HuH-7 (cell line): Measurements from ENCODE around the gene MMD.
"Not testable (repeated sequence)": the region's sequence is repeated elsewhere in the genome, so short reads cannot be mapped to it uniquely, and the experiment has no call there.

ENCODE experiments used
- DNase-seq: peaks from one replicate; pipeline ENCODE4 v3.0.0; 2011; ENCODE audit warnings: low spot score

Gene MMD

DNA sequence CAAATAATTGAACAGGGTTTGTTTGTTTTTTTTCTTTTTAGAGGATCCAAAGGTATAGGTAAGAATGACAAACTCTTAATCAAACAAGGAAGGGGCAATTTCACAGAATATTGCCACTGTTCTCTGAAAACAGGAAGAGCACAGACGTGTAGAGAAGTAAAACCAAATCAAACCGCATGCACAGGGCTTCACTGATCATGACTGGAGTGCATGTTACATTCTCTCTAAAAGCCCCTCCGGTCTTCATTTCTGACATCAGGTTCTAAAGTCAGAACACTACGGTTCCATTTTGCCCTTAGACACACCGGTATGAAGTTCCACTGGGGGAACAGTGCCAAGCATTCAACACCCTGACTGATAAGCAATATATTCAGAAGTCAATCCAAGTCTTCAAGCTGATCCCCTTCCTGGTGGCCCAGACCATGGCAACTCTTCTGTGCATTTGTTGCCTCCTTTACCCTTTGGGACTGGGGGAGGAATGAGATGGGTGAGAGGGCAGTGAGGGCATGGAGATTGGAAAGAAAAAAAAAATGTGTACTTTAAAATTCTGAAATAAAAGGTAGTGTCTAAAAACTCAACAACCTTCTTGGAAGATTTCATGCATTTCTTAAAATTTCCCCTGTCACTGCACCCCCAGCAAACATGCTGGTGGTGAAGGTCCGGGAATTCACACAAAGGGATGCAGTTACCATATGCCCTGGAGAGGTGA, 1.4 kb downstream of the MMD start:
- no peak for DNase-seq

DNA sequence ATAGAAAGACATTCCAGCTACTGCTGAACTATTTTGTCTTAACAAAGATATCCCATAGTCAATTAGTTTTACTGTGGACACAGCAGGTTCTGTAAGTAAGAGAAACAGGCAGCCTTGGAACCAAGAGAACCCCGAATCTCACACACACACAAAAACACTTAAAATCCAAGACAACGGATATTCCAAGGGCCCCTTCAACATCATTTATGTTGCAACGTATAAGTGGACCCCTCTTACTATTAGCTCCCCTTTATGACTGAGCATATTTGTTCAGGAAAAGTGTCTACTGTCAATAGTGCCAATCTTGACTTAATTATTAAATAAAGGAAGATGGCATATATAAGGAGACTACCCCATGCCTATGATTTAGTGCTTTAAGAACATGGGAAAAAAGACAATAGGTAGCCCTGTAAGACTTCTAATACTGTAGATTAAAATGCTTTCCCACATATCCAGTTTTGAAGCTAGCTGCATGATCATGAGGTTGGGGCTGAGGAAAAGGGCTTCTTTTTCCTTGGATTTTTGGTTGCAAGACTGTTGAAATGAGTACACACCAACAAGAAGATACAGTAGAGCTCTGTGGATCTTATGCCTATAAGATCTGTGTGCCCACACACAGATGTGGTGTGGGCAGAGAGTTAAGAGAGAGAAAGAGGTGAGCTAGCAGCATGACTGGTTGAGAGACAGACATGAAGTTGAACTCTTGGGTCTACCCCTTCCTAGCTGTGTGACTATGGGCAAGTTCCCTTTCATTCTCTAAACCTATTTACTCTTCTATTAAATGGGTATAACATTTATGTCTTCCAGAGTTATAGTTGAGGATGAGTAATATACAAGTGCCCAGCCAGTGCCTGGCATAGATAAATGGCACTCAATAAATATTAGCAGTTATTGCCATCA, 3.0 kb downstream of the MMD start:
- no peak for DNase-seq

GRCh38 chr17:55417411-55418268, 4.0 kb downstream of the MMD start:
- DNase-seq: no peak

DNA sequence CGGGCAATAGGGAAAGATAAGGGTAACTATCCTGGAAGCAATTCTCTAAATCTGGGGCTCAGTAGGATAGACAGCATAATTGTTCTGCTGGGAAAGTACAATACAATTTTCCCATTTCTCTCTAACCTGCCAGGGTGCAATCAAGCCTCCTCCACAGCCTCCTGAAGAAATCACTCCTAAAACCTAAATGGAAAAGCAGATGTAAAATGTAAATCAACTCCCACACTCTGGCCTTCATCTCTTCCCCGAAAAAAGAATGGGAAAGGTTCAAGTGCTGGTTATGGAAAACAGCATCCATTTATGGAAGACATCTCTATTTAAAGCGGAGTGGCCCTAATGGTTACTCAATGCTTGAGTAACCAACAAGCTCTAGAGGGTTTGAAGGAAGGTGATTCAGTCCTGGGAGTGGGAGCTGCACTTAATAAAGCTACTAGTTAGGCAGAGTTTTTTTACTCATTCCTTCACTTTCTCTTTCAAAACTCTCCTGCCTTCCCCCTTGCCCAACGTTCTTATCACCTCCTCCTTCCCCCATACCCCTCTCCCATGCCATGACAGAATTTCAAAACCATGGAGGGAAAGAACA, 5.1 kb downstream of the MMD start:
- DNase-seq: no peak

DNA sequence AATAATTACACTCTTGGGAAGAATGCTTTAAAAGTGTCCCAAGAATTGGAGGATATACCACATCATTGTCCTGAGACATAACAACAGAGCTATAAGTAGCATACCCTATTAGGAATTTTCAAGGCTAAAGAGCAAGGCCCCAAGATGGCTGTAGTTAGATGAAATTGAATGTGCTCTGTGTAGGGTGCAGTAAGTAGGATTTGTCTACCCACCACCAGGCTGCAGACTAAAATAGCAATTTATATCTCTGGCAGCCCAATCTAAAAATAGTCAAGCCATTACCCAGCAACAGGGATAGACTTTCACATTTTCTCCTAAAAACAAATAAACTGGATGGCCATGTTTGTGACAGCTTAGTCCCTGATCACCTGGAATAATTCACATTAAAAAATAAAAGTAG, 5.6 kb downstream of the MMD start:
- DNase-seq: no peak

GRCh38 chr17:55414983-55415382, 6.7 kb downstream of the MMD start:
- DNase-seq: no peak

GRCh38 chr17:55413825-55414489, 7.7 kb downstream of the MMD start:
- DNase-seq: no peak

GRCh38 chr17:55411463-55411855, 10.2 kb downstream of the MMD start:
- no peak for DNase-seq

DNA sequence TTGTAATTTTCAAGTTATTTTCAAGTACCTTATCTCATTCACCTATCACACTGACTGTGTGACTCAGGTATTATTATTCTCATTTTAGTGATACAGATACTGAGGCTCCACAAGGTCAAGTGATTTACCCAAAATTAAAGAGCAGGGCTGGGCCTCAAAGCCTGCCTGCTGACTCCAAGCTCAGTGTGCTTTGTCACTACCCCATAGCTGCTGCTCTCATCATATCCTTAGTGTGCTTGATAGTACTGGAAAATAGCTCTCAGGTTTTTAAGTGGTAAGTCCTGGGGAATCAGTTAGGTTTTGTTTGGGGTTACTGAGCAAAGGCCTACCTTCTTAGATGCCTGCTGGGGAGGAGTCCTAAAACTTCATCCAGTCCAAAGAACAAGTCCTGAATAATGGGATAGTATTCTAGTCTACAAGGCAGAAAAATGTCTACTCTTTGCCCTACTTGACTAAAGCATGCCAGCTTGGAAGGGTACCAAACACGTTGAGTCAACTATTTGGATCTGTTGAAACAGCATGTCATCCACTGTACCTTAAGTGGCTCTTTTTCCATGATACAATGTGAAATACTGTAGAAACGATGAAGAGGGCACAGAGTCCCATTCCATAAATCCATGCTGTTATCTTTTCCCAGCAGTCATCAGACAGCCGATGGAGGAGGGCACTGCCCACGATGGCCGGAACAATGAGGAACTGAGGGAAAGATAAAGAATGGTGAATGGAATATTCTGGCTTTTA, 10.7 kb downstream of the MMD start:
- no peak for DNase-seq

DNA sequence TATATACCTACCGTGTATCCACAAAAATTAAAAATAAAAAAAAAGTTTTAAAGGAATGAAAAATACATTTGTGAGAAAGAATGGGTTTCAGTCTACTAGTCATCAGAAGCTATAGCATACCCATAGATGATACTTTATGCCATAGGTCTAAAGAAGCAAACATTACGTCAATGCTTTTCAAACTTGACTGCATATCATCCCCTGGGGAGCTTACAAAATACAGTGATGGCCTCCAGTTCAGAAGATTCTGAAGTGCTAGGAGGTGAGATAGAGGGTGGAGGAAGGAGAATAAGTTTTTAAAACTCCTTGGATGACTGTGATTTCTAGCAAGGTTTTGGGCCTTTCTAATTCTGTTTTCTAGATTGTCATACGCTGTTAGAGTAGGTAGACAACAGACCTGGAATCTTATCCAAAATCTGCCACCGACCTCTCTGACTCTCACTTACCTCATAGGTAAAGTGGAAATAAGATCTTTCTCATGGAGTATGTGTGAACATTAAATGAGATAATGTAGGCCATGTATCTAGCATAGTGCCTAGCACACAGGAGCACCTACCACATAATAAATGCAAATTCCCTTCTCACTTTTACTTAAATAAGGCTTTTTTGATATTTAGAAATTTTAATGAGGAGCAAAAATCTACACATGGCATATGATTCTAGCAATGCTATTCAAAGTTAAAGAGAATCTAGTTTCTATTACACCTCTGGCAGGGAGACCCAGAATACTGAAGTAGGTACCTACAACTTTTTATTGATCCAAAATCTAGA, 12.4 kb downstream of the MMD start:
- no peak for DNase-seq

- DNase-seq: no peak
Measured at GRCh38 chr17:55407641-55408566, 13.7 kb downstream of the MMD start.

DNA sequence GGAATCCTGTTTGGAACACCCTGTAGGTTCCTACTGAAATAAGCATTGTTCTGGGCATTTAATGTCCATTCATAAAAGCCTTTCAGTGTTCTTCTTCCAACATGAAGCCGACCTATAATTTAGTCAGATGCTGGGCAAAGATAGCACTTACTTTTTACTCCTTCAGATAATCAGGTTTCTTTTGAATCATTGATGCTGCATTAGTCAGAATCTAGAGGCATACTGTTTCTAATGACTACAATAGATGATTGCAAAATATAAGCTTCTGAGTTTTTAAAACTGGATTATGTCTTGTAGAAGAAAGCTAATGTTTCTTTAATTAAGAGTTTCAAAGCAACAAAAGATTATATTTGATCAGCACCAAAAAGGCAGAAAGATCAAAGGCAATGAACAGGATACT, 16.0 kb downstream of the MMD start:
- no peak for DNase-seq

- not testable (repeated sequence) for DNase-seq
Measured at GRCh38 chr17:55404197-55404596, 17.4 kb downstream of the MMD start.

- no peak for DNase-seq
Measured at GRCh38 chr17:55402374-55402773, 19.3 kb downstream of the MMD start.

- DNase-seq: no peak
Measured at GRCh38 chr17:55398689-55399088, 22.9 kb downstream of the MMD start.

DNA sequence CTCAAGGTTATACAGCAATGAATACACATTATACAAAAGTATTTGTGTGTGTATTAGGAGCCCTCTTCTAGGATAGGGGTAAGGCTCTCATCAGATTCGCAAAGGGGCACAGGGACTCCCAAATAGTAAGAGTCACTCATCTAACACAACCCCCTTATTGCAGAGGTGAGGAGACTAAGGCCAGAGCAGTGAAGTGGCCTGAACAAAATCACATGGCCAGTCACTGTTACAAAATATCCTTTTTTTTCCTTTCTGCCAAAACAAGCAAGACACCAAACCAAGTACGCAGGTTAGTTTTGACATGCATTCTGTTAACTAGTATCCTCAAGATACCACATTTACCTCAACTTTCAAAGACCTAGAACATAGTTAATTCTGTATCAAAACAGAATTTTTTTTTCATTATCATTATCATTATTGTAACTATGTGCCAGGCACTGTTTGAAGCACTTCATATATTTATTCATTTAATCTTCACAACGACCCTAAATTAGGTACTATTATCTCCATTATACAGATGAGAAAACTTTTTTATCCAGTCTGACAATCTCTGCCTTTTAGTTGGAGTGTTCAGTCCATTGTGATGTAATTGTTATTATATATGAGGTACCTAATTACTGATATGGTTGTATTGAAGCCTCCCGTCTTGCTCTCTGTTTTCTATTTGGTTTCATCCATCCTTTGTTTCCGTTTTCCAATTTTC, 25.7 kb downstream of the MMD start:
- DNase-seq: no peak

DNA sequence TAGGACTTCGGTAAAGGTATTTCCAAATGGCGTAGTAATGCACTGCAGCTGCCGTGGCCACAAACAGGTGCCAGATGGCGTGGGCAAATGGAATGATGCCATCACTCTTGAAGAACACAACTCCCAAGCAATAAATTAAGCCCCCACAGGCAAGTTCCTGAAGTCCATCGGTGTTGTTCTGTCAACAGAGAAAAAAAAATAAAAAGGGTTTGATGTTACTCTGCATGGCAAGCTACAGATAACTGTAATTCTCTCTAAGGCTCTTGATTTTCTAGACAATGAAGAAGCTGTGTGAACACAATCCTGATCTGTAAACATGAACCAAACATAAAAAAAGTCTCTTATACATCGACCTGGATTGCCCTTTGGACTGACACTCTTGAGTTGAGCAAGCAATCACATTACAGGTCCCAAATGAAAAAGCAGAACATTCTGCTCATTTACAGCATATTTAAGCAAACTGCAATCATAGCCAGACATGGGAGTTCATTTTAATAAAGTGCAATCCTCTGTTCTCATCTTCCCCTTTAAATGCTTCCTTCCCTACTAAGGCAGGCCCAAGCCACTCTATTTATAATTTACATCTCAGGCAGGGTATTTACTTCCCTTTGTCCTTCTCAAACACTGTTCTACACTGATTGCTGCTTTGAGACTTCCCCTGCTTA, 27.1 kb downstream of the MMD start:
- peak; percentile 44 for DNase-seq
